Body of pancreas (tissue), 4 donors: ENCODE results near the gene AKAP1.

ENCODE experiments used
- POLR2A ChIP-seq, 3 donors: fragments of 450-650 bp; IDR thresholded peaks; one replicate each; pipeline ENCODE4 v1.6.1; 2016; ENCODE audit warnings: antibody characterized with exemption in 3 of 3, mild to moderate bottlenecking in 2 of 3
- TF ChIP-seq, protein P1 (sequence below), 7 experiments: fragments of 450-650 bp in 4 of 7; fragments of 200-600 bp in 3 of 7; sonication (generic) in 3 of 7; IDR thresholded peaks; one replicate each; pipeline ENCODE4 v1.5.1; 2016 to 2019; ENCODE audit warnings: antibody characterized with exemption in 7 of 7

- TF ChIP-seq, protein P1, sequence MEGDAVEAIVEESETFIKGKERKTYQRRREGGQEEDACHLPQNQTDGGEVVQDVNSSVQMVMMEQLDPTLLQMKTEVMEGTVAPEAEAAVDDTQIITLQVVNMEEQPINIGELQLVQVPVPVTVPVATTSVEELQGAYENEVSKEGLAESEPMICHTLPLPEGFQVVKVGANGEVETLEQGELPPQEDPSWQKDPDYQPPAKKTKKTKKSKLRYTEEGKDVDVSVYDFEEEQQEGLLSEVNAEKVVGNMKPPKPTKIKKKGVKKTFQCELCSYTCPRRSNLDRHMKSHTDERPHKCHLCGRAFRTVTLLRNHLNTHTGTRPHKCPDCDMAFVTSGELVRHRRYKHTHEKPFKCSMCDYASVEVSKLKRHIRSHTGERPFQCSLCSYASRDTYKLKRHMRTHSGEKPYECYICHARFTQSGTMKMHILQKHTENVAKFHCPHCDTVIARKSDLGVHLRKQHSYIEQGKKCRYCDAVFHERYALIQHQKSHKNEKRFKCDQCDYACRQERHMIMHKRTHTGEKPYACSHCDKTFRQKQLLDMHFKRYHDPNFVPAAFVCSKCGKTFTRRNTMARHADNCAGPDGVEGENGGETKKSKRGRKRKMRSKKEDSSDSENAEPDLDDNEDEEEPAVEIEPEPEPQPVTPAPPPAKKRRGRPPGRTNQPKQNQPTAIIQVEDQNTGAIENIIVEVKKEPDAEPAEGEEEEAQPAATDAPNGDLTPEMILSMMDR (IDR thresholded peaks at IDR 0.05) = no peak
- TF ChIP-seq POLR2A (IDR thresholded peaks at IDR 0.05) = no peak
Measured at GRCh38 chr17:57140316-57140715, 55.3 kb downstream of the AKAP1 start.
